Left ventricle myocardium inferior (tissue), 1 donor: ENCODE data around the gene DGUOK. TPM values are rescaled to one million over a fixed set of nuclear protein-coding genes. Genes with fewer than 3 reads are reported as not detected.

ENCODE experiments used
- DNase-seq: peaks from one replicate; pipeline ENCODE4 v3.0.0-alpha.2; 2020
- H3K27ac ChIP-seq: fragments of 200-600 bp; replicated peaks from 2 replicates; pipeline ENCODE4 v1.8.0; 2021
- H3K27me3 ChIP-seq: fragments of 200-600 bp; 2 replicates; pipeline ENCODE4 v1.8.0; 2021; ENCODE audit warnings: low read depth
- H3K36me3 ChIP-seq: fragments of 200-600 bp; 2 replicates; pipeline ENCODE4 v1.8.0; 2021
- H3K4me1 ChIP-seq: fragments of 200-600 bp; 2 replicates; pipeline ENCODE4 v1.8.0; 2021
- H3K4me3 ChIP-seq: fragments of 200-600 bp; 2 replicates; pipeline ENCODE4 v1.8.0; 2021; ENCODE audit warnings: mild to moderate bottlenecking, moderate library complexity
- H3K9me3 ChIP-seq: fragments of 200-600 bp; replicated peaks from 2 replicates; pipeline ENCODE4 v1.8.0; 2021
- CTCF ChIP-seq: fragments of 200-600 bp; IDR thresholded peaks from 2 replicates; pipeline ENCODE4 v1.8.0; 2021; ENCODE audit warnings: antibody characterized with exemption, mild to moderate bottlenecking, borderline replicate concordance
- intact Hi-C: fragments of 100-400 bp; cut with micrococcal nuclease; formaldehyde crosslinking; loops from one replicate; pipeline ENCODE4 v1.11.0; 2022
- total RNA-seq: library from RNA; stranded (reverse); fragmentation: NEBNext Ultra II Directional; extraction: Animal tissue kit (Norgen Biotek cat#: 25700); gene quantifications from one replicate; pipeline ENCODE4 v1.2.1, GENCODE V29; 2021
- donor health status: DM: no; HTN: yes; CAD: no; lungs with severe emphysema.

Gene DGUOK
- total RNA-seq, 1 donor from 2014 or later = 21.9 TPM

GRCh38 chr2:73995810-73996209, 69.1 kb downstream of the DGUOK start:
- Histone ChIP-seq H3K9me3 (no peaks in the 10 kb centered on the region), H3K4me3 (no peak overlapping the region), H3K27me3 (no peaks in the 10 kb centered on the region), H3K4me1 (peaks cover 16% of the 10 kb centered on the region), H3K27ac (no peak overlapping the region), H3K36me3 (no peaks in the 10 kb centered on the region)
- intact Hi-C loops = no loop called here
- no peak for TF ChIP-seq CTCF
- DNase-seq = no peak

- intact Hi-C loops = no loop called here
- no peaks in the 10 kb centered on the region for H3K9me3 ChIP-seq
- DNase-seq = no peak
- H3K4me3 ChIP-seq = no peak overlapping the region
- H3K36me3 ChIP-seq = no peaks in the 10 kb centered on the region
- no peak overlapping the region for H3K27ac ChIP-seq
- no peaks in the 10 kb centered on the region for H3K27me3 ChIP-seq
- TF ChIP-seq CTCF = no peak
- H3K4me1 ChIP-seq = peaks cover 34% of the 10 kb centered on the region
Measured at GRCh38 chr2:73997813-73998212, 71.1 kb downstream of the DGUOK start.

GRCh38 chr2:73998451-73998850, 71.8 kb downstream of the DGUOK start:
- no peak for TF ChIP-seq CTCF
- intact Hi-C loops = no loop called here
- Histone ChIP-seq H3K9me3 (no peaks in the 10 kb centered on the region), H3K27ac (no peak overlapping the region), H3K4me3 (no peak overlapping the region), H3K4me1 (peaks cover 37% of the 10 kb centered on the region), H3K27me3 (no peaks in the 10 kb centered on the region), H3K36me3 (no peaks in the 10 kb centered on the region)
- no peak for DNase-seq

- Histone ChIP-seq H3K27me3 (no peaks in the 10 kb centered on the region), H3K9me3 (no peaks in the 10 kb centered on the region), H3K36me3 (no peaks in the 10 kb centered on the region), H3K4me1 (peaks cover 42% of the 10 kb centered on the region), H3K4me3 (no peak overlapping the region), H3K27ac (no peak overlapping the region)
- TF ChIP-seq CTCF = no peak
- intact Hi-C loops = no loop called here
- DNase-seq = no peak
Measured at GRCh38 chr2:73998933-73999332, 72.3 kb downstream of the DGUOK start.

- intact Hi-C loops = no loop called here
- Histone ChIP-seq H3K4me3 (no peak overlapping the region), H3K4me1 (peaks cover 52% of the 10 kb centered on the region), H3K27ac (no peak overlapping the region), H3K36me3 (no peaks in the 10 kb centered on the region), H3K27me3 (no peaks in the 10 kb centered on the region), H3K9me3 (no peaks in the 10 kb centered on the region)
- TF ChIP-seq CTCF = no peak
- DNase-seq = no peak
Measured at GRCh38 chr2:73999881-74000597, 73.4 kb downstream of the DGUOK start.

- H3K27ac ChIP-seq = no peak overlapping the region
- no peak for DNase-seq
- no peaks in the 10 kb centered on the region for H3K9me3 ChIP-seq
- no peak overlapping the region for H3K4me3 ChIP-seq
- H3K27me3 ChIP-seq = no peaks in the 10 kb centered on the region
- intact Hi-C loops = no loop called here
- TF ChIP-seq CTCF = no peak
- H3K36me3 ChIP-seq = no peaks in the 10 kb centered on the region
- peaks cover 58% of the 10 kb centered on the region for H3K4me1 ChIP-seq
Measured at GRCh38 chr2:74000666-74001065, 74.0 kb downstream of the DGUOK start.
